ENCODE measurements around the gene APOL1. TPM values are rescaled to one million over a fixed set of nuclear protein-coding genes. Genes with fewer than 3 reads are reported as not detected.
A peak's percentile ranks its signal among the peaks of the same experiment; 100 is the strongest.

The APOL1 gene
- total and polyA plus RNA-seq, 10 of the 15 experiments (the other 5 are each of a cell fraction or from before 2014, with no cell fraction given), result 9.0 to 42.0 (median 17.6) TPM

GRCh38 chr22:36302439-36303114, 49.6 kb downstream of the APOL1 start:
- TF ChIP-seq USF2 (IDR thresholded peaks at IDR 0.05; ENCODE audit: borderline replicate concordance, low read depth, low read length) (no peak), POLR2A (IDR thresholded peaks at IDR 0.05; ENCODE audit: low read depth, low read length) (peak; percentile 52)
- DNase-seq (ENCODE audit: low read depth, low spot score) (no peak), ATAC-seq (no peak), FAIRE-seq (no peak)
- no peaks in the 10 kb centered on the region for H3K9me3 ChIP-seq (replicated peaks; ENCODE audit: control insufficient read depth, insufficient read depth, low read length)
- H3K79me2 ChIP-seq (ENCODE audit: control insufficient read depth, insufficient read depth, low read length), result no peaks in the 10 kb centered on the region
- SMC1A ChIA-PET (ENCODE audit: uncharacterized antibody, unreplicated experiment), result interaction anchor here (0.7 to 5.9 kb wide), 8 partner anchors 11 to 167 kb away, joined by 3 to 70 read pairs (median 3); no protein-coding TSS in a partner anchor
- no peak overlapping the region for H3K4me2 ChIP-seq (ENCODE audit: control insufficient read depth, insufficient read depth)
- H3K9ac ChIP-seq (ENCODE audit: control insufficient read depth, insufficient read depth, low read length), result no peak overlapping the region
- H3K36me3 ChIP-seq (ENCODE audit: control insufficient read depth in 2 of 2, insufficient read depth in 2 of 2, low read length in 1 of 2), result peaks cover 37 to 81% of the 10 kb centered on the region in 2 experiments
- H3K4me1 ChIP-seq (ENCODE audit: control insufficient read depth, insufficient read depth, low read length), result no peaks in the 10 kb centered on the region
- in situ Hi-C loops (cut with MboI), result no loop called here
- no peaks in the 10 kb centered on the region for H3K27me3 ChIP-seq (replicated peaks in 1 of 2; ENCODE audit: control insufficient read depth in 2 of 2, insufficient read depth in 2 of 2, low read length in 1 of 2)
- no peak overlapping the region for H2AFZ ChIP-seq (ENCODE audit: control insufficient read depth, low read depth, low read length)
- no peak overlapping the region for H3K4me3 ChIP-seq
- BruUV-seq (replicated peaks), result no TSS peak
- CTCF ChIA-PET, result interaction anchor here (0.5 to 5.4 kb wide), 22 partner anchors 8 to 471 kb away, joined by 3 to 125 read pairs (median 6); partner anchors contain the start of gene TXN2
- H4K20me1 ChIP-seq (ENCODE audit: control insufficient read depth, insufficient read depth), result no peaks in the 10 kb centered on the region
- RAD21 ChIA-PET (ENCODE audit: unreplicated experiment), result interaction anchor here (0.9 to 9.7 kb wide), 7 partner anchors 9 to 184 kb away, joined by 3 to 107 read pairs (median 3); no protein-coding TSS in a partner anchor
- 91% methylated on average over 17 of the region's 17 CpGs for WGBS (ENCODE audit: insufficient coverage, insufficient replicate concordance, low lambda C conversion rate, missing lambda C conversion rate)
- intact Hi-C loops (cut with micrococcal nuclease; ENCODE audit: unreplicated experiment), result no loop called here
- POLR2A ChIA-PET, result no interaction called here
- no peak overlapping the region for H3K27ac ChIP-seq (ENCODE audit: control insufficient read depth, insufficient read depth)

- Histone ChIP-seq H4K20me1 (ENCODE audit: control insufficient read depth, insufficient read depth) (no peaks in the 10 kb centered on the region), H3K27me3 (replicated peaks in 1 of 2; ENCODE audit: control insufficient read depth in 2 of 2, insufficient read depth in 2 of 2, low read length in 1 of 2) (no peaks in the 10 kb centered on the region), H3K27ac (ENCODE audit: control insufficient read depth, insufficient read depth) (no peak overlapping the region), H3K36me3 (ENCODE audit: control insufficient read depth in 2 of 2, insufficient read depth in 2 of 2, low read length in 1 of 2) (peaks cover 32 to 79% of the 10 kb centered on the region in 2 experiments), H3K79me2 (ENCODE audit: control insufficient read depth, insufficient read depth, low read length) (no peaks in the 10 kb centered on the region), H2AFZ (ENCODE audit: control insufficient read depth, low read depth, low read length) (no peak overlapping the region), H3K4me1 (ENCODE audit: control insufficient read depth, insufficient read depth, low read length) (no peaks in the 10 kb centered on the region), H3K4me3 (no peak overlapping the region), H3K4me2 (ENCODE audit: control insufficient read depth, insufficient read depth) (no peak overlapping the region), H3K9me3 (replicated peaks; ENCODE audit: control insufficient read depth, insufficient read depth, low read length) (no peaks in the 10 kb centered on the region), H3K9ac (ENCODE audit: control insufficient read depth, insufficient read depth, low read length) (no peak overlapping the region)
- ChIA-PET SMC1A (ENCODE audit: uncharacterized antibody, unreplicated experiment) (interaction anchor here (0.6 to 5.9 kb wide), 2 partner anchors 159 to 167 kb away, joined by 3 to 70 read pairs; no protein-coding TSS in a partner anchor), RAD21 (ENCODE audit: unreplicated experiment) (interaction anchor here (0.9 to 9.7 kb wide), 4 partner anchors 8 to 183 kb away, joined by 3 to 107 read pairs (median 5); no protein-coding TSS in a partner anchor), POLR2A (interaction anchor here (0.6 kb wide), 1 partner anchor 10 kb away, joined by 3 read pairs; no protein-coding TSS in a partner anchor), CTCF (interaction anchor here (0.5 to 5.4 kb wide), 5 partner anchors 11 to 471 kb away, joined by 3 to 125 read pairs (median 4); no protein-coding TSS in a partner anchor)
- intact Hi-C loops (cut with micrococcal nuclease; ENCODE audit: unreplicated experiment), result no loop called here
- no TSS peak for BruUV-seq (replicated peaks)
- in situ Hi-C loops (cut with MboI), result no loop called here
- DNase-seq (ENCODE audit: low read depth, low spot score), result no peak
- no peak for FAIRE-seq
- ATAC-seq, result no peak
- WGBS (ENCODE audit: insufficient coverage, insufficient replicate concordance, low lambda C conversion rate, missing lambda C conversion rate), result 90% methylated on average over 9 of the region's 9 CpGs
- TF ChIP-seq IRF5 (IDR thresholded peaks at IDR 0.05; ENCODE audit: borderline replicate concordance) (no peak), IRF4 (IDR thresholded peaks at IDR 0.05; ENCODE audit: low read depth, low read length) (no peak), IRF3 (IDR thresholded peaks at IDR 0.05) (no peak), CHD4 (IDR thresholded peaks at IDR 0.05) (no peak), FOXM1 (IDR thresholded peaks at IDR 0.05; ENCODE audit: low read depth, low read length) (no peak), ZSCAN29 (IDR thresholded peaks at IDR 0.05) (no peak), CREM (IDR thresholded peaks at IDR 0.05; ENCODE audit: low read depth) (no peak), NFXL1 (IDR thresholded peaks at IDR 0.05; ENCODE audit: borderline replicate concordance) (no peak), STAT3 (IDR thresholded peaks at IDR 0.05; ENCODE audit: low read depth, low read length) (no peak), SPI1 (IDR thresholded peaks at IDR 0.05; ENCODE audit: borderline replicate concordance, insufficient read depth, low read depth, low read length) (no peak), KDM1A (IDR thresholded peaks at IDR 0.05; ENCODE audit: borderline replicate concordance) (no peak), JUNB (IDR thresholded peaks at IDR 0.05) (no peak)
These were observed 50.2 kb downstream of the APOL1 start for GRCh38 chr22:36303115-36303467.
